M059J (cell line): Measurements from ENCODE around the gene PTPN23. TPM values are rescaled to one million over a fixed set of nuclear protein-coding genes. Genes with fewer than 3 reads are reported as not detected.

ENCODE experiments used
- DNase-seq: peaks from one replicate; pipeline ENCODE4 v3.0.0-alpha.2; 2012; ENCODE audit warnings: low read depth
- total RNA-seq: library from RNA; depleted of rRNA; stranded (reverse); fragments of >200 nt; shearing (Covaris generic); gene quantifications from 2 replicates; pipeline ENCODE4 v1.2.3, GENCODE V29; 2014

The PTPN23 gene
- total RNA-seq, 1 experiment from 2014 or later: 8.5 TPM

- no peak for DNase-seq
Measured at GRCh38 chr3:47419083-47420043, 38.5 kb downstream of the PTPN23 start.

- no peak for DNase-seq
Measured at GRCh38 chr3:47420044-47420430, 39.2 kb downstream of the PTPN23 start.

- peak; percentile 77 for DNase-seq
Measured at GRCh38 chr3:47420511-47421484, 40.0 kb downstream of the PTPN23 start.

GRCh38 chr3:47421741-47422649 is 41.2 kb downstream of the PTPN23 start:
- peak; percentile 17 for DNase-seq

GRCh38 chr3:47422743-47423142 is 41.9 kb downstream of the PTPN23 start:
- DNase-seq: no peak

- no peak for DNase-seq
Measured at GRCh38 chr3:47423548-47424145, 42.8 kb downstream of the PTPN23 start.

GRCh38 chr3:47424434-47425382 is 43.9 kb downstream of the PTPN23 start:
- no peak for DNase-seq

- DNase-seq: no peak
Measured at GRCh38 chr3:47425383-47425778, 44.6 kb downstream of the PTPN23 start.

- DNase-seq: no peak
Measured at GRCh38 chr3:47425959-47426358, 45.1 kb downstream of the PTPN23 start.

GRCh38 chr3:47427866-47428265 is 47.0 kb downstream of the PTPN23 start:
- DNase-seq: no peak

- no peak for DNase-seq
Measured at GRCh38 chr3:47428662-47429061, 47.8 kb downstream of the PTPN23 start.

- DNase-seq: no peak
Measured at GRCh38 chr3:47429476-47430270, 48.9 kb downstream of the PTPN23 start.

- DNase-seq: no peak
Measured at GRCh38 chr3:47430606-47431005, 49.8 kb downstream of the PTPN23 start.

- no peak for DNase-seq
Measured at GRCh38 chr3:47431225-47431624, 50.4 kb downstream of the PTPN23 start.

- DNase-seq: no peak
Measured at GRCh38 chr3:47432673-47433072, 51.9 kb downstream of the PTPN23 start.

GRCh38 chr3:47433796-47434195 is 53.0 kb downstream of the PTPN23 start:
- no peak for DNase-seq

GRCh38 chr3:47434849-47435248 is 54.0 kb downstream of the PTPN23 start:
- no peak for DNase-seq

GRCh38 chr3:47436180-47436579 is 55.4 kb downstream of the PTPN23 start:
- DNase-seq: no peak

GRCh38 chr3:47440131-47440530 is 59.3 kb downstream of the PTPN23 start:
- DNase-seq: no peak
